NCI-H446 treated with DMSO at 0.1 percent for 48 hours (cell line): ENCODE measurements around the gene ANKH.
A peak's percentile ranks its signal among the peaks of the same experiment; 100 is the strongest.

Experiments
- DNase-seq: peaks from one replicate; lab custom pipeline; 2025; lab: John Stamatoyannopoulos, UW

The ANKH gene

DNA sequence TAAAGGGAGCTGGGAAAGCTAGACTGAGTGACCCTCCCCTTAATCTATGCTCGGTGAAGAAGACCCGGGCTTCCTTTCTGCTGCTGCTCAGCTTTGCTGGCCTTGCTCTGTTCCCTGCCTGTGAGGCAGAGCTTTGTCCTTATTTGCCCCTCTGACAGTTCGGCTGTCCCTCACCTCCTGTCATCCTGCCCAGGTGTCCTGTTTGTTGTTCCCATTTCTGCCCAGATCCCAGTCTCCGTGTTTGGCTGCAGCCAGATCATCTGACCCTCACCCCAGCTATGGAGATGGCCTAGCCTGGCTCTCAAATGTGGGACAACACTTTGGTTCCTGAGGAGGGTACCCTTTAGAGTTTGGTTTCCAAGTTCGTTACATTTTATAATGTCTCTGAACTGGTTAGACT is 186.8 kb downstream of the ANKH start:
- DNase-seq, result no peak

DNA sequence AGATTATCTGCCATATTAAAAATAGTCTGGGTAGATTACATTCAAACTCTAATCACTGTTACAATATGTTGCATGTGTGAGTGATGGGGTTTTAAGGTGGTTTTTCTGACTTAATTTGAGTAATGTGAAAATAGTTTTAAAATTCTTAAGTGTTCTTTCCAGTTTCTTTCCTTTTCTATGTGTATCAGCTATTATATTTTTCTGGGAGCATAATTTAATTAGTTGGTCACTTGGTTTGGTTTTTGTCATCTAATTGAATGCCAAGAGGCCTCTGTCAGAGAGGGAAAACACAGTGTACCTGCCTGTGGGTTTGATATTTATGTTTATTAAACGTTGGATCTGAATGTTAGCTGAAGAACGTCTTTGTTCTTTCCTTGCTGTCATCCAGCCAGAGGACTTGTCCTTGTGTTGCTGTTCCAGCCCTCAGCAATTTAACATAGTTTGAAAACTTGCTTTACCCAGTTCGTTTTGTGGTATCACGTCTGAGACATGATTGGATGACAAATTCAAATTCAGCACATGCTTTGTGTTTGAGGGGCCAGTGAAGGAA is 187.6 kb downstream of the ANKH start:
- no peak for DNase-seq

DNA sequence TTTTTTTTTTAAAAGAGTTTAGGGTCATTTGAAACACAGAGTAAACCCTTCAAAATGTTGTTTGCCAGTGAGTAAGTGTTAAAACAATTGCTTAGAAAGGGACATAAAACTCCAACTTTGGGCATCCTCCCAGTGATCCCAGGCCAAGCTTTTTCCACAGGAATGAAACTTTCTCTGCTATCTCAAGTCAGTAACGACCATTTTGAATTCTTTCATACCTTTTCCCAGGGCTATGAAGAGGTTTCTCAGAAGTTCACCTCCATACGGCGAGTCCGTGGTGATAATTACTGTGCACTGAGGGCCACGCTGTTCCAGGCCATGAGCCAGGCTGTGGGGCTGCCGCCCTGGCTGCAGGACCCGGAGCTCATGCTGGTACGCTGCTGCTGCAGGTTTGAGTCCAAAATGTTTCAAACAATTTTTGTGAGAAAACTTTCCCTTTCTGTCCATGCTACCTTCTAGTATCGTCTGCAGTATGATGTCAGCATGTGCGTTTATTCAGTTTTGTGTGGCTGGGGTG is 190.3 kb downstream of the ANKH start:
- no peak for DNase-seq

DNA sequence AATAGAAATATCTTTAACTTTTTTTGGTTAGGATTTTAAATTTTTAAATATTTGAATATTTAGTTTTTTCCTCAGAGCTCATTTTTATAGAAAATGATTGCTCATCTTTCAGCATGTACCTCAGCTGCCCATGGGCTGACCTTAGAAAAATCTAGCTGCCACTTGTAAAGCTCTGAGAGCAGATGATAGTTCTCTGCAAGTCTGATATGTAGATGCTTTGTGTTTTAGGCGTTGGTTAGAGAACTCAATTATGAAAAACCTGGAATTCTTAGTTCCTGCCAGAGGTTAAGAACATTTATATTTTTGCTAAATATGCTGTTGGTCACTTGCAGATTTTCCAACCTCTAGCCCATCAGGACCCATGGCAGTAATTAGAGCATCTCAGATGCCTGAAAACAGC is 192.0 kb downstream of the ANKH start:
- no peak for DNase-seq

DNA sequence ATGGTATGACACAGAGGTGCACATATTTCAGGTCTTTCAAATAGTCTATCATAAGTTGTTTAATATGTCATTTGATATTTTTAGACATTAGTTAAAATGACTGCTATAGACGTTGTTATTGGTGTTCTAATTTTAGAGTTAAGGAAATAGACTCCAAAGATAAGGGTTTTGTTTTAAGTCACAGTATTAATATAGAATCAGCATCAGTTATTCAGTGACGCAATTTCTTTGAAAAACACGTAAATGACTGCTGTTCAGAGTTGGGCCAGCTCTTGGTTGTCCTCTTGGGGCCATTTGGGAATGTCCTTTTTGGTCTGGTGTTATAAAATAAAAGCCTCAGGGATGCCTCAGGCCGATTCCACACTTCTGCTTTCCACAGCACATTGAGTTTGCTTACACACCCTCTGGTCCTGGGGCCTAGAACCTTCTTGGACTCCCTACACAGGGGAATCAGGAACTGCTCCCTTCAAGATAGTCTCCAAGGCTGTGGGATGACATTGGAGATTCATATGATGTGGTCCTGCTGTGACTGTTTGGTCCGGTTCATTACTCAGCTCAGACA is 192.7 kb downstream of the ANKH start:
- DNase-seq, result no peak

DNA sequence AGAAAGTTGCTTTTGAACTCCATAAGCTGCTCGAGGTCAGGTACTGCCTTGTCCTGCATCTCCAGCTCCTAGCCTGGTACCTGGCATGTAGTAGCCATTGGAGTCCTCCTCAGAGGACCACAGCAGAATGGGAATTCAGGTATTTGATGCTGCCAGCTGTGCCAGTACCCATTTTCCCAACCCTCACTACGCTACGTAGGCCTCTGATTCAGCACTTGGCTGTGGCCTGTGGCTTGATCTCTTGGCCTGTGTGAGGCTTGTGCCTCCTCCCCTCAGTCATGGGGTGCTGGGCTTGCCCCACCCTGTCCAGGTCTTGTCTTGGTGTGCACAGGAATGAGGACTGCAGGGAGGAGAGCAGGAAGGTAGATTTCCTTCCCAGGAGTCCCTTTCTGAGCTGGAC is 195.3 kb downstream of the ANKH start:
- no peak for DNase-seq

DNA sequence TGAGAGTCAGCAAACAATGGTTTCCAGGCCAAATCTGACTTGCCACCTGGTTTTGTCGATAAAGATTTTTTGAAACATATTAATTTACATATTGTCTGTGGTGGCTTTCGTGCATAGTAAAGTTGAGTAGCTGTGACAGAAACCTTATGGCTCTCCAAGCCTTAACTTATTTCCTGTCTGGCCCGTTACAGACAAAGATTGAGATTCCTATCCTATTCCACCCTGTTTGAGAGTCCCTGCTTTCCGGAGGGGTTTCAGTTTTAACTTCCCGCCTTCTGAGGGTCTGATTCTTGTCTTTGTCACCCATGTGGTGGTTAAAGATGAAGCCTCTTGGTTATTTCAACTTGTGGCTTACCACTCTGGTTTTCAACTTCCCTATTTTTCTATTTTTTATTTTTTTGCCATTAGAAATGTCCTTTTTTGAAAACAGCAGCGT is 195.7 kb downstream of the ANKH start:
- no peak for DNase-seq

DNA sequence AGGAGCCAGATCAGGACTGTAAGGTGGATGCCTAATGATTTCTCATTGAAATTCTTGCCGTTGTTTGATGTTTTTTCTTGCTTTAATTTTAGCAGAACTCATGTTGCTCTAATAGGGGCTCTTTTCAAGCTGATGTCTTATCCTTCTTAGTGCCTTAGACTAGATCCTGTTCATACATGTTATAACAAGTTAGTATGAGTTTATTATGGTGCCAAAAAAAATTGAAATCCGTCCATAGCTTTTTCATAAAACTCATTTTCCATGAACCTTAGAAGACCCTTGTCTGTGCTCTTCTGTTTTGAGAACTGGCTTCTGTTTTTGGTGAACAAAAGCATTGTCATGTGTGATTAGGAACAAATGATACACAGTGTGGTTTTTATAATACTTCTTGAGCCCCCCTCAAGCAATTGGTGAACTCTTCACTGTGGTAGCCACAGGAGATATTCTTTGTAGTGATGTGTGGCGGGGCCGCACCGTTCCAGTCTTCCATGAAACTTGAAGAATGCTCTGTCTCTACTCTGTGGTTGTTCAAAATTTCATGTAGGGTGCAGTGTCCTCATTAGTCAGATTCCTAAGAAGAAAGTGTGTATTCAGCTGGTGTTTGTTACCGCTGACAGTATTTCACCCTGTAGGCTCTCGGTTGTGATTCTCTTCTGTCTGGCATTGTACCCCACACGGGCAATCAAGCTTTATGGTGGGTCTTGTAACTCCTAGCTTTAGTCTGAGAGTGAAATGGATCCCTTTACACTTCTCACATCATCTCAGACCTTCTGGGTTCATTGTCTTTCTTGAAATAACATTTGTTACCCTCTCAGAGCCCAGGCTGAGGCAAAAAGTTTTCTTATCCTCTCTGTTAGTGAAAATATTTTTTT is 196.4 kb downstream of the ANKH start:
- no peak for DNase-seq

DNA sequence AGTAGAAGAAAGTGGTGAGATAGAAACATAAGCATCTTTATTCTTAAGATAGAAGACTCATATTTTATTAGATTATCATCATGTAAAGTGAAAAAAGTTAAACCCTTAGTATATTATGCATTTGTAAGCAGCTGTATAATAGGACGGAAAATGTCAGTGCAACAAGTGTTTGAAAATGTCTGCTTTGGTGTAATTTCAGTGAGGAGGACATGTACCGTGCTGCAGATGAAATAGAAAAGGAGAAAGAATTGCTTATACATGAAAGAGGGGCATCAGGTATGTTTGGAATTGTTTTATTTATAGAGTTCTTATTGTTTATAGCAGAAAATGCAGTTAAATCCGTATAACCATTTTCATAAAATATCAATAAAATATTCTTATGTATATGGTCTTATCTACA is 198.1 kb downstream of the ANKH start:
- no peak for DNase-seq

DNA sequence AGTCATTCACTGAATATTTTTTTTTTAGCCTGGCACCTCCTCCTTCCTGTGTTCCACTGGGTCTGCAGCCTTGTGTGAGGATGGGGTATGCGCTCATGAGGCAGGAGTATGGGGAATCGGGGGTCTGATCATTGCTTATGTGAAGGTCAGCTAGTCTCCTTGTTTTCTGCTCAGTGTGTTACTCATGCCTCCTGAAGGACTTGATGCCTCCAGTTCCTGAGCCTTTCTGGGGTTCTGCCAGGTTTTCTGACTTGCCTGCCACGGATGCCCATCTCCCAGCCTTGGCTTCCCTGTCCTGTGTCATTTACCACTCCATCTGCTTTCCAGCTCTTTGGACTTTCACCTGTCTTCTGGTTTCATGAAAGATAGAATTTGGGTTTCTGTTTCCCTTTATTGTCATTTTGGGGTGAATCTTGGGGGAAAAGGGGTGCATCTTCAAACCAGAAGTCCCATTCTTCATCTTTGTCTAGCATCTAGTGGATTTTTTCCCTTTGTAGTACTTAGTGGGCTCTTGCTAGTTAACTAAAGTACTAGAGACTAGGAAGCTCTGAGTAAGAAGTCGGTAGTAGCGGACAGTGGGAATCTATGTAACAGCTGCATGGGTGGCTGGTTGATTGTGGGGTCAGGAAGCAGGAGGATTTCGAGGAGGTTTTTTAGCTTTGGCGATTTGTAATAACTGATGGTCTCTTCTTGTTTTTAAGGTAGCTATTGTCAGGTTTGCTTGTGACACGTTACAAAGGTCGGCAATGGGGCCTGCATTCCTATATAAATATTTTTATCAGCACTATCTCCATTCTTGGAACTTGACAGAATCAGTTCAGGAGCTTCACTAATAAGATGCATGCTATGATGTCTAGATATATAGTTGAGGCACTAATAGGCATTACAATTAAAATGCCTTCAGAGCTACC is 198.8 kb downstream of the ANKH start:
- no peak for DNase-seq

DNA sequence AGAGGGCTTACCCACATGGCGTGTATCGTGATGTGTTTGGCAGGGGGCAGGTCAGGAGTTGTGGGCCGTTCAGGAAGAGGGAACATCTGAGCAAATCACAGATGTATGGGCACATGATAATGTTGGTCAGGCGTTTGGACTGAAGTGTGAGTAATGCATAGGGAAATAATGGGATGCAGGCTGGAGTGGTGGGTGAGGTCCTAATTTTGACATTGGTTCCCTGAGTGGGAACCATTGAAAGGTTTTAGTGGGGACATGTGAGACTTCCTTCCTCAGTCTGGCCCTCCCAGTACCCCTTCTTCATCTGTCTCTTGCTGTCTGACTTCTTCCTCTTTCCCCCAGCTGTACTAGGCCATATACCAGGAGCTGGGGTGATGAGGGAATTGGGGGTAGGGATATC is 199.5 kb downstream of the ANKH start:
- DNase-seq, result no peak

DNA sequence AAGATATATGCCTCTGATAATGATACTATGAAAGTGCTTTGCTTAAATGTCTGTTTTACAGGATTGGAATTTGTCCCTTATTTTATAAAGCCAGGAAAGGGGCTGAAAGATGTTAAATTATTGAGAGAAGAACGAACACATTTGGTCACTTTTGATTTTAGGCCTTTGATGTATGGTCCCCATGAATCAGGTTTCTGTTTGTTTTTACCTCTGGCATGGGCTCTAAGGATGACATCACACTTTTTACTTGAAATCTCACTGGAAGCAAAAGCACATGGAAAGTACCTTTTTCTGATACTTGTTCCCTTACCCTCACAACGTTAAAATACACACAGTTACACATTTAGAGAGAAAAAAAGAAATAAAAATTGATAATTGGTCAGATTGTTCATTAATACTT is 200.2 kb downstream of the ANKH start:
- peak; percentile 15 for DNase-seq

DNA sequence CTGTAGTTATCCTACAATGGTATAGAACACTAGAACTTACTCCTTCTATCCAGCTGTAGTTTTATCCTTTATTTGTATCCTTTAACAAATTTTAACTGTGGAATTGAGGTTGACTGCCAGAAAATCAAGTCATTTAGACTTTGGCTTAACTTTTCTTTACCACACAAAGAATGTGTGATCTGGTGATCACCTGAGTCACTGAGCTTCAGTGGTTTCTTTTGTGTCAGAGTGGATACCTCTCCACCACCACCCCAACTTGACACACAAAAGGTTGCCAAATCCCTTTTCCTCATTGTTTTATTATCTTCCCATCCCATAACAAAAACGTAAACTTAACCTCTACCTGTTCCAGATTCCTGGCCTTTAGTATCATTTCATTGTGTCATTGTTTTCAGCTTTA is 201.6 kb downstream of the ANKH start:
- DNase-seq, result no peak

DNA sequence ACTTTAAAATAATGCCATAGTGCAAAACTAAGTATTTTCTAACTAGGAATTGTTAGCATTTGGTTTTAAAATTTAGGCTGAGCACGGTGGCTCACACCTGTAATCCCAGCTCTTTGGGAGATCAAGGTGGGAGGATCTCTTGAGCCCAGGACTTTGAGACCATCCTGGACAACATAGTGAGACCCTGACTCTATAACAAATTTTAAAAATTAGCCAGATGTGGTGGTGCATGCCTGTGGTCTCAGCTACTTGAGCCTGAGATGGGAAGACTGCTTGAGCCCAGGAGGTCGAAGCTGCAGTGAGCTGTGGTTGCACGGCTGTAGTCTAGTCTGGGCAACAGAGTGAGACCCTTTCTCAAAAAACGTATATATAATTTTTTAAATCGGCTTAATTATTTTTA is 202.2 kb downstream of the ANKH start:
- no peak for DNase-seq

DNA sequence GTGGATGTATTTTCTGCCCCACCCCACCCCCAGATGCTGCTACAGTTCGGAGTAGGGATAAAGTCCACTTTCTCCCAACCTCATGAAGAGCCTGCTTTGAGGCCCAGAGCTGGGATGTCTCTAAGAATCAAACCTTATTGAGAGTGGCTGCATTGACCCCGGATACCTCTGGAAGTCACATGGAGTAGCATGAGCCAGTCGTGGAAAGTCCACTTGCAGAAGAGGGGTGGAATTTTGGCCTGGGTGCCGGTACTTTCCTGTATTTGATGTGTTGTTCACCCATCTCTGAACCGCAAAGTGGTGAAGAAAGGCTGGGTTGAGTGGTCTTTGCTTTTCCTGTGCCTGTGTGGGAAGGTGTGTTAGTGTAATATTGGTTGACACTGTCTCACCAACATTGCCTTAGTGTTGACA is 203.4 kb downstream of the ANKH start:
- DNase-seq, result no peak

DNA sequence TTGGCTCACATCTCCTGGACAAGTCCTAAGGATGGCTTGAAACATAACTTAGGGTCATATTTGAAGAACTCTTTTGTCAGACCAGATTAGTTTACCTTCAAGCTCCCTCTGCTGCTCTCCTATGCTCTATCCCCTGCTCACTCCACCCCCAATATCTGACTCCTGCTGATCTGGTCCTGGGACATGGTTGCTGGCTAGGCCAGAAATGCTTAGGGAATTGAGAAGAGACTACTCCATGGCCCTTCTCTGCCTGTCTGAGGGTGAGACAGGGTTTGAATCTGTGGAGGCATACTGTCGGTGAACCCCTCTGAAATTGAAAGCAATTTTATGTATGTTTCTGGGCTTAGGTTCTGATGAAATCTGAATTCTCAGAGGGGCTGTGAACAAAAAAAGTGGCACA is 203.8 kb downstream of the ANKH start:
- DNase-seq, result no peak

DNA sequence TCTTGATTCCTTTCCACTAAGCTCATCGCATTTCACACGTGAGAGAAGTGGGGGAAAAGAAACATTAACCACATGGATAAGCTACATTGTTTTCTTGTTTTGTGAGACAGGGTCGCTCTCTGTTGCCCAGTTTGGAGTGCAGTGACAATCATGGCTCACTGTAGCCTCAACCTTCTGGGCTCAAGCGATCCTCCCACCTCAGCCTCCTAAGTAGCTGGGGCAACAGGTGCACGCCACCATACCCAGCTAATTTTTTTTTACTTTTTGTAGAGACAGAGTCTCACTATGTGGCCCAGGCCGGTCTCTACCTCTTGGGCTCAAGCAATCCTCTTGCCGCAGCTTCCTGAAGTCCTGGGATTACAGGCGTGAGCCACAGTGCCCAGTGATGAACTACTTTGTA is 204.3 kb downstream of the ANKH start:
- DNase-seq, result no peak

DNA sequence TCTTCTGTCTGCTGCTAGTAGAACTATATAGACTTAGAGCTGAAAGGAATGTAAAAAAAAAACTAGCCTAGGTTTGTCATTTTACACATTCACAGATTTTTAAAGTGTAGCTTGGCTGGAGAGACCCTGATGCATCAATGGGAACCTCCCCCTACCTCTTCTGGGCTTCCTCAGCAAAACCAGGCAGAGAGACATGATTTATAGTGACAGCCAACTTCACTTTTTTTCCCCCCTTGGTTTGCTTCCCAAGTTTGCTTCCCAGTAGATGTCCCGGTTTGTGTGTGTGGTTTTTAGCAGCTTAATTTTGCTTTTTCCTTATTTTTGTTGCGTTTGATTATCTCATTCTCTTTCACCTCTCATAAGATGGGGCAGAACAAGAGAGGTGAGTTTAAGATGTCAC is 205.2 kb downstream of the ANKH start:
- DNase-seq, result no peak

DNA sequence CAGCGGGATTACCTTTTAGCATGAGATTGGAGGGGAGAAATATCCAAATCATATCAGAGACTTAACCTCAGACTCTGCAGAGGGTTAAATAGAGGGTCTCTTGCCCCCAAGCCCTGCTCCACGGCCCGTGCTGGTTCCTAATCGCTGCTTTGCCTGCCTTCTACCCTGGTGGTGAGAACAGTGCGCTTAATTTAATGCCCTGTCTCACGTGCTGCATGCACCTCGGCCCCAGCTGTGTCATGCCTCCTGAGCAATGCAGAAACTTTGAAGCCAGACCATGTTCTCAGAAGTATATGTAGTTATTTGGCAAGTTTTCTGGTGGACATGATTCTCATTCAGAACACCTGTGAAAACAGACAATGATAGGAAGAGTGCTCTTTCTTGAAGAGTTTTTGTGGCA is 205.6 kb downstream of the ANKH start:
- DNase-seq, result peak; percentile 22

DNA sequence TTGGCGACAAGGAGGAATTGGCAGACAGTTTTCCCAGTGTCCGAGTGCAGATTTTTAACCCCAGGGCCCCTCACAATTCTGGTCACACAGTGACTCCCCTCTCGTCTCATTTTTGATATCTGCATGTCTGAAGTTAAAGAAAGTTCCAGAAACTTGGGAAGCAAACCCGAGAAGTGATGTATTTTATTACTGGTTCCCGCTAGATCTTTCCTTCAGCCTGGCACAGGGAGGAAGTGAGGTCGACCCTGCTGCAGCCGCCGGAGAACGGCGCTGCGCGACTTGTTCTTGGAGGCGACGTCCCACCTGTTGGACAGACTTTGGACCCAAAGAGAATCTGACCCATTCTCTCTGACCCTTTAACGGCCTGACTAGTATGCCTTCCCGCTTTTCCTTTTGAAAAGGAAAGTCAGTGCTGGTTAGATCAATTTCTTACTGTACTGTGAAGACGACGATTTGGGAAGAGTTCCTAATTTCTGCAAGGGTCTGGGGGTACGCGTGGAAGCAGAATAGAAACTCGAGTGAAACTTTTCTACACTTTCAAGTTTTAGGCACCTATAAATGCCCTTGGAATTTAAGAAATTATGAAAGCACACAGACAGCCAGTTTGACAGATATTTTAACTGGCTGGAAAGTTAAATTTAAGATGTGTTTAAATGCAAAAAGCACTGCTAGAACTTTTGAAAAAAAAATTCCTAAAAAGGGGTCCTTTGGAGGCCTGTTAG is 206.3 kb downstream of the ANKH start:
- no peak for DNase-seq

DNA sequence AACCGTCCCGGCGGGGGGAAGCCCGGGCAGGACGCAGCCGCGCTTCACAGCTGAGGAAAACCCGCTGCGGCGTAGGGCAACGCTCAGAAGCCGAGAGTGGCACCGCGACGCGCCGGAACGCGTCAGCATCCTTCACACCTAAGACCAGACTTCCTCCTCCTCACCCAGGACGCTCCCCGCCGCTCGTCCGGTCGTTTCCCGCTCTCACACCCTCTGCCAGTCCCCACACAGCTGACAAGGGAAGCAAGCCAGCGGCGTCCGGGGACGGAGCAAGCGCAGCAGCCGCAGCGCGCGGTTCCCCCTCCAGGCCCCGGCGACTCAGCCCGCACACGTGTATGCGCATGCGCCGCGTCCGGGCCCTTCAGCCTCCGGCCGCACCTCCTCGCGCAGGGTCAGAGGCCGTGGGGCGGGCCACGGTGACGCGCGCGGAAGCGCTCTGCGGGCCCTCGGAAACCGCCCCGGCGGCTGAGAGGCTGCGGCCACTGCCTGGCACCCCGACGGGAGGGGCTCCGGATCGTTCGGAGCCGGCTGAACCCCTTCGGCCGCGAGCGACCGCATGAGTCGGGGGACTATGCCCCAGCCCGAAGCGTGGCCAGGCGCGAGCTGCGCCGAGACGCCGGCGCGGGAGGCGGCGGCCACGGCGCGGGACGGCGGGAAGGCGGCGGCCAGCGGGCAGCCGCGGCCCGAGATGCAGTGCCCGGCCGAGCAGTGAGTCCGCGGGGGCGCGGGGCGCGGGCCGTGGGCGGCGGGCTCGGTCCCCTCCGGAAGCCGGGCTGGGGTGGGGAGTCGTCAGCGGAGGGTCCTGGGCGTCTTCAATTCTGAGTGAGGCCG is 207.1 kb downstream of the ANKH start, which contains the start of gene OTULIN:
TSS of gene OTULIN (plus strand) at position 449 of the 831 bp plus-strand sequence. CDS start at position 557, 108 bp downstream.
- peak; percentile 89 for DNase-seq
